ENCODE data around the gene ATP2B2. TPM values are rescaled to one million over a fixed set of nuclear protein-coding genes. Genes with fewer than 3 reads are reported as not detected.

ATP2B2 gene
- total and polyA plus RNA-seq, 10 of the 15 experiments (the other 5 are each of a cell fraction or from before 2014, with no cell fraction given), result 0.04 TPM; not detected in 9

GRCh38 chr3:10515396-10515795, 10.0 kb upstream of the ATP2B2 start (continued):
- TF ChIP-seq IKZF2 (IDR thresholded peaks at IDR 0.05) (no peak), HDAC2 (IDR thresholded peaks at IDR 0.05) (no peak), EED (IDR thresholded peaks at IDR 0.05; ENCODE audit: low read depth) (no peak), EZH2 (IDR thresholded peaks at IDR 0.05; ENCODE audit: borderline replicate concordance, control insufficient read depth, low read depth, low read length) (no peak), PAX8 (IDR thresholded peaks at IDR 0.05) (no peak), USF1 (IDR thresholded peaks at IDR 0.05; ENCODE audit: borderline replicate concordance, extremely low read length, insufficient read depth, low read depth, low read length) (no peak)
- TF ChIP-seq, protein P1, sequence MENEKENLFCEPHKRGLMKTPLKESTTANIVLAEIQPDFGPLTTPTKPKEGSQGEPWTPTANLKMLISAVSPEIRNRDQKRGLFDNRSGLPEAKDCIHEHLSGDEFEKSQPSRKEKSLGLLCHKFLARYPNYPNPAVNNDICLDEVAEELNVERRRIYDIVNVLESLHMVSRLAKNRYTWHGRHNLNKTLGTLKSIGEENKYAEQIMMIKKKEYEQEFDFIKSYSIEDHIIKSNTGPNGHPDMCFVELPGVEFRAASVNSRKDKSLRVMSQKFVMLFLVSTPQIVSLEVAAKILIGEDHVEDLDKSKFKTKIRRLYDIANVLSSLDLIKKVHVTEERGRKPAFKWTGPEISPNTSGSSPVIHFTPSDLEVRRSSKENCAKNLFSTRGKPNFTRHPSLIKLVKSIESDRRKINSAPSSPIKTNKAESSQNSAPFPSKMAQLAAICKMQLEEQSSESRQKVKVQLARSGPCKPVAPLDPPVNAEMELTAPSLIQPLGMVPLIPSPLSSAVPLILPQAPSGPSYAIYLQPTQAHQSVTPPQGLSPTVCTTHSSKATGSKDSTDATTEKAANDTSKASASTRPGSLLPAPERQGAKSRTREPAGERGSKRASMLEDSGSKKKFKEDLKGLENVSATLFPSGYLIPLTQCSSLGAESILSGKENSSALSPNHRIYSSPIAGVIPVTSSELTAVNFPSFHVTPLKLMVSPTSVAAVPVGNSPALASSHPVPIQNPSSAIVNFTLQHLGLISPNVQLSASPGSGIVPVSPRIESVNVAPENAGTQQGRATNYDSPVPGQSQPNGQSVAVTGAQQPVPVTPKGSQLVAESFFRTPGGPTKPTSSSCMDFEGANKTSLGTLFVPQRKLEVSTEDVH (IDR thresholded peaks at IDR 0.05; ENCODE audit: low read depth, partially characterized antibody), result no peak

DNA sequence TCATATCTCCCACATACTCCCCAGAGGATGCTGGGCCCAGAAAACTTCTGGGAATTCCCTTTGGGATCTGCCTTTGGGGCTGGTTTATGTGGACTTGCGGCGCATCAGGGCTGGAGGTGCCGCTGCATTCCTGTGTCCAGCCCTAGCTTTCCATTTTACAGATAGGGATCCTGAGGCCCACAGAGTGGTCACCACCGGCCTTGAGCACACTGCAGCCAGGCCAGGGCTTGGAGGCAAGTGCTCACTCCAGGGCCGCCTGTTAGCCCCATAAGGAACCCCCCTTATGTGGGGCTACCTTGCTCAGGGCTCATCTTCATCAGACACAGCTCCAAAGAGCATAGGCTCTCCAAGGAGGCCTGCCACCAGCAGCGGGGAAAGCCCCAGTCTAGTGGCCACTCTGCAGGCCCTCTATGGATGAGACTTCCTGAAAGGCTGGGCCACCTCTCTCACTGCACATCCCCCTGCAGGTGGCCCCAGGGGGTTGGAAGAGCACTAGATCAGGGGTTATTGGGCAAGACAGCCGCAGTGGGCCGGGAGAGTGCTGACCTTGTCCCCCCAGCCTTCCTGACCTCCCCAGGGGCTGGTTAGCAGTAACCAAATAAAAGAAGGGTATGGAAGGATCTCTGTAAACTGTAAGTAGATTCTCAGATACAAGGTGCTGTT, 9.2 kb upstream of the ATP2B2 start:
- H3K27me3 ChIP-seq (replicated peaks in 1 of 2; ENCODE audit: control insufficient read depth in 2 of 2, insufficient read depth in 2 of 2, low read length in 1 of 2), result no peaks in the 10 kb centered on the region; a peak in 1 of 4 replicates
- ATAC-seq (no peak), DNase-seq (ENCODE audit: low read depth, low spot score) (no peak), FAIRE-seq (no peak)
- no peak for TF ChIP-seq ZNF622 (IDR thresholded peaks at IDR 0.05)
- TF ChIP-seq, protein P2, sequence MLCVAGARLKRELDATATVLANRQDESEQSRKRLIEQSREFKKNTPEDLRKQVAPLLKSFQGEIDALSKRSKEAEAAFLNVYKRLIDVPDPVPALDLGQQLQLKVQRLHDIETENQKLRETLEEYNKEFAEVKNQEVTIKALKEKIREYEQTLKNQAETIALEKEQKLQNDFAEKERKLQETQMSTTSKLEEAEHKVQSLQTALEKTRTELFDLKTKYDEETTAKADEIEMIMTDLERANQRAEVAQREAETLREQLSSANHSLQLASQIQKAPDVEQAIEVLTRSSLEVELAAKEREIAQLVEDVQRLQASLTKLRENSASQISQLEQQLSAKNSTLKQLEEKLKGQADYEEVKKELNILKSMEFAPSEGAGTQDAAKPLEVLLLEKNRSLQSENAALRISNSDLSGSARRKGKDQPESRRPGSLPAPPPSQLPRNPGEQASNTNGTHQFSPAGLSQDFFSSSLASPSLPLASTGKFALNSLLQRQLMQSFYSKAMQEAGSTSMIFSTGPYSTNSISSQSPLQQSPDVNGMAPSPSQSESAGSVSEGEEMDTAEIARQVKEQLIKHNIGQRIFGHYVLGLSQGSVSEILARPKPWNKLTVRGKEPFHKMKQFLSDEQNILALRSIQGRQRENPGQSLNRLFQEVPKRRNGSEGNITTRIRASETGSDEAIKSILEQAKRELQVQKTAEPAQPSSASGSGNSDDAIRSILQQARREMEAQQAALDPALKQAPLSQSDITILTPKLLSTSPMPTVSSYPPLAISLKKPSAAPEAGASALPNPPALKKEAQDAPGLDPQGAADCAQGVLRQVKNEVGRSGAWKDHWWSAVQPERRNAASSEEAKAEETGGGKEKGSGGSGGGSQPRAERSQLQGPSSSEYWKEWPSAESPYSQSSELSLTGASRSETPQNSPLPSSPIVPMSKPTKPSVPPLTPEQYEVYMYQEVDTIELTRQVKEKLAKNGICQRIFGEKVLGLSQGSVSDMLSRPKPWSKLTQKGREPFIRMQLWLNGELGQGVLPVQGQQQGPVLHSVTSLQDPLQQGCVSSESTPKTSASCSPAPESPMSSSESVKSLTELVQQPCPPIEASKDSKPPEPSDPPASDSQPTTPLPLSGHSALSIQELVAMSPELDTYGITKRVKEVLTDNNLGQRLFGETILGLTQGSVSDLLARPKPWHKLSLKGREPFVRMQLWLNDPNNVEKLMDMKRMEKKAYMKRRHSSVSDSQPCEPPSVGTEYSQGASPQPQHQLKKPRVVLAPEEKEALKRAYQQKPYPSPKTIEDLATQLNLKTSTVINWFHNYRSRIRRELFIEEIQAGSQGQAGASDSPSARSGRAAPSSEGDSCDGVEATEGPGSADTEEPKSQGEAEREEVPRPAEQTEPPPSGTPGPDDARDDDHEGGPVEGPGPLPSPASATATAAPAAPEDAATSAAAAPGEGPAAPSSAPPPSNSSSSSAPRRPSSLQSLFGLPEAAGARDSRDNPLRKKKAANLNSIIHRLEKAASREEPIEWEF (IDR thresholded peaks at IDR 0.05; ENCODE audit: insufficient replicate concordance, low read depth, low read length), result no peak
- TF ChIP-seq ZNF207 (IDR thresholded peaks at IDR 0.05; ENCODE audit: borderline replicate concordance), result no peak
- no peak for TF ChIP-seq CHD1 (IDR thresholded peaks at IDR 0.05; ENCODE audit: low read depth, low read length)
- no peak for TF ChIP-seq EZH2 (IDR thresholded peaks at IDR 0.05; ENCODE audit: borderline replicate concordance, control insufficient read depth, low read depth, low read length)
- no peak for TF ChIP-seq POU2F2 (IDR thresholded peaks at IDR 0.05; ENCODE audit: borderline replicate concordance, low read depth, low read length)
- no peak for TF ChIP-seq STAT1 (conservative IDR thresholded peaks at IDR 0.05)
- no peak for TF ChIP-seq TCF3 (IDR thresholded peaks at IDR 0.05; ENCODE audit: borderline replicate concordance, insufficient read depth, low read depth, low read length)
- BruUV-seq (replicated peaks), result no TSS peak
- WGBS (ENCODE audit: insufficient coverage, insufficient replicate concordance, low lambda C conversion rate, missing lambda C conversion rate), result 68% methylated on average over 8 of the region's 8 CpGs
- H3K9me3 ChIP-seq (replicated peaks; ENCODE audit: control insufficient read depth, insufficient read depth, low read length), result no peaks in the 10 kb centered on the region
- no peak overlapping the region for H3K27ac ChIP-seq (ENCODE audit: control insufficient read depth, insufficient read depth)
- H4K20me1 ChIP-seq (ENCODE audit: control insufficient read depth, insufficient read depth), result no peaks in the 10 kb centered on the region
- ChIA-PET CTCF (no interaction called here), SMC1A (ENCODE audit: uncharacterized antibody, unreplicated experiment) (no interaction called here), RAD21 (ENCODE audit: unreplicated experiment) (interaction anchor here (0.7 kb wide), 1 partner anchor 240 kb away, joined by 3 read pairs; no protein-coding TSS in a partner anchor), POLR2A (no interaction called here)
- no peak overlapping the region for H3K4me3 ChIP-seq
- H3K79me2 ChIP-seq (ENCODE audit: control insufficient read depth, insufficient read depth, low read length), result no peaks in the 10 kb centered on the region
- no peak overlapping the region for H3K4me2 ChIP-seq (ENCODE audit: control insufficient read depth, insufficient read depth)
- H3K9ac ChIP-seq (ENCODE audit: control insufficient read depth, insufficient read depth, low read length), result no peak overlapping the region
- H2AFZ ChIP-seq (ENCODE audit: control insufficient read depth, low read depth, low read length), result no peak overlapping the region
- H3K36me3 ChIP-seq (ENCODE audit: control insufficient read depth in 2 of 2, insufficient read depth in 2 of 2, low read length in 1 of 2), result no peaks in the 10 kb centered on the region
- intact Hi-C loops (cut with micrococcal nuclease; ENCODE audit: unreplicated experiment), result no loop called here
- in situ Hi-C loops (cut with MboI), result no loop called here
- H3K4me1 ChIP-seq (ENCODE audit: control insufficient read depth, insufficient read depth, low read length), result no peaks in the 10 kb centered on the region
